BJ (cell line): ENCODE results near the gene OR12D3. TPM values are rescaled to one million over a fixed set of nuclear protein-coding genes. Genes with fewer than 3 reads are reported as not detected.
"Not testable (repeated sequence)": the region's sequence is repeated elsewhere in the genome, so short reads cannot be mapped to it uniquely, and the experiment has no call there.

Experiments
- CTCF ChIA-PET: fragments of 350-600 bp; formaldehyde crosslinking; extraction: SDS; loops from one replicate; lab custom pipeline; 2021; ENCODE audit warnings: antibody characterized with exemption, inconsistent platforms; lab: Yijun Ruan, JAX
- POLR2A ChIA-PET: fragments of 300-600 bp; sonication (Branson Sonifier 250); formaldehyde crosslinking; extraction: SDS; loops from one replicate; lab custom pipeline; 2021; ENCODE audit warnings: antibody characterized with exemption; lab: Charles Lee
- DNase-seq: peaks from one replicate; pipeline ENCODE4 v3.0.0-alpha.2; 2011; ENCODE audit warnings: low read depth
- H3K27me3 ChIP-seq: 2 replicates; pipeline ENCODE4 v1.6.0; 2011; ENCODE audit warnings: low read length; ENCODE audit not compliant: control insufficient read depth, insufficient read depth
- H3K36me3 ChIP-seq: 2 replicates; pipeline ENCODE4 v1.5.1; 2011; ENCODE audit warnings: low read length; ENCODE audit not compliant: control insufficient read depth, insufficient read depth
- H3K4me3 ChIP-seq: 2 replicates; pipeline ENCODE4 v1.5.1; 2011; ENCODE audit warnings: low read depth, mild to moderate bottlenecking, control low read depth, low read length
- CTCF ChIP-seq: IDR thresholded peaks from 2 replicates; pipeline ENCODE4 v1.5.1; 2011; ENCODE audit warnings: low read depth, mild to moderate bottlenecking, control low read depth, inconsistent platforms, low read length, moderate library complexity; ENCODE audit not compliant: insufficient read depth
- polyA plus RNA-seq: library from polyadenylated mRNA; depleted of rRNA; stranded (reverse); fragments of >200 nt; gene quantifications from 2 replicates; pipeline ENCODE4 v1.2.3, GENCODE V29; 2011

Gene OR12D3
- polyA plus RNA-seq, 1 experiment: not detected

DNA sequence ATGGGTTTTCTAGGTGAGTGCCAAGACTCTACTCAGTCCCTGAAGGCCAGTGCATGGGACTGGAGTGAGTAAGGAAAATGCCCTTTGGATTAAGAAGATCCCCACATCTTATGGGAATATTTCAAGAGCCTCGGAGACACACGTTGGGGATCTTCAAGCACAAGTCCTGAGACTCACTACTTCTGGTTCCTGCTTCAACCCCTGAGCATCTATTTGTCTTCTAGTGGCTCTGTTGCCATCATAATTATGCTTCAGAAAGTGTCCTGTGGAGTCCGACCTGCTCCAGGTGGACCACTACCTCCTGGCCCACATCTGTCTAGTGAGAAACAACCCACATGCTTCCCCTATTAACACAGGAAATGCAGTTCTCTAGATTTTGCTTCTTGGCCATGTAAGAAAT lies 6.3 kb downstream of the OR12D3 start, which contains the start of gene OR5V1:
Gene OR5V1 (minus strand): TSS at position 101 of the 400 bp plus-strand sequence. CDS start 12,670 bp downstream, outside the sequence.
- Histone ChIP-seq H3K4me3 (no peak within 1 kb of the TSS), H3K36me3 (no peaks in the 10 kb centered on the region), H3K27me3 (no peaks in the 10 kb centered on the region)
- no peak for TF ChIP-seq CTCF
- no peak for DNase-seq
- POLR2A ChIA-PET: no interaction called here
- CTCF ChIA-PET: no interaction called here

- H3K4me3 ChIP-seq: no peak overlapping the region
- DNase-seq: no peak
- no peaks in the 10 kb centered on the region for H3K36me3 ChIP-seq
- H3K27me3 ChIP-seq: no peaks in the 10 kb centered on the region
- ChIA-PET CTCF (no interaction called here), POLR2A (no interaction called here)
- TF ChIP-seq CTCF: no peak
Measured at GRCh38 chr6:29355603-29356002, 19.5 kb downstream of the OR12D3 start.

GRCh38 chr6:29354980-29355379 lies 20.1 kb downstream of the OR12D3 start:
- no peaks in the 10 kb centered on the region for H3K27me3 ChIP-seq
- no peak for TF ChIP-seq CTCF
- no peak for DNase-seq
- POLR2A ChIA-PET: no interaction called here
- H3K36me3 ChIP-seq: no peaks in the 10 kb centered on the region
- no peak overlapping the region for H3K4me3 ChIP-seq
- CTCF ChIA-PET: no interaction called here

GRCh38 chr6:29349348-29349747 lies 25.7 kb downstream of the OR12D3 start:
- H3K36me3 ChIP-seq, POLR2A ChIA-PET, H3K27me3 ChIP-seq, H3K4me3 ChIP-seq, DNase-seq, CTCF ChIA-PET: not testable (repeated sequence)

- no peaks in the 10 kb centered on the region for H3K36me3 ChIP-seq
Measured at GRCh38 chr6:29345380-29345779, 29.7 kb downstream of the OR12D3 start.

More at GRCh38 chr6:29345380-29345779, 29.7 kb downstream of the OR12D3 start:
- DNase-seq: no peak
- H3K27me3 ChIP-seq: no peaks in the 10 kb centered on the region
- H3K4me3 ChIP-seq: no peak overlapping the region
- TF ChIP-seq CTCF: no peak
- ChIA-PET POLR2A (no interaction called here), CTCF (no interaction called here)
